BE2C (cell line): ENCODE results near the gene SIGLEC9.

Experiments used
- DNase-seq: peaks from one replicate; pipeline ENCODE4 v3.0.0-alpha.2; 2020
- H3K27me3 ChIP-seq: fragments of 250-450 bp; sonication (Bioruptor Pico); 2 replicates; pipeline ENCODE4 v1.5.1; 2020; ENCODE audit warnings: mild to moderate bottlenecking
- H3K36me3 ChIP-seq: fragments of 250-450 bp; sonication (Bioruptor Pico); 2 replicates; pipeline ENCODE4 v1.5.1; 2020; ENCODE audit warnings: mild to moderate bottlenecking
- H3K4me1 ChIP-seq: fragments of 250-450 bp; sonication (Bioruptor Pico); 2 replicates; pipeline ENCODE4 v1.5.1; 2020
- H3K4me3 ChIP-seq: 2 replicates; pipeline ENCODE4 v1.5.1; 2011; ENCODE audit warnings: low read depth, low read length
- H3K9me3 ChIP-seq: fragments of 250-450 bp; sonication (Bioruptor Pico); 2 replicates; pipeline ENCODE4 v1.5.1; 2020
- TF ChIP-seq, protein P1 (sequence below): IDR thresholded peaks from 2 replicates; pipeline ENCODE4 v1.5.1; 2012; ENCODE audit warnings: mild to moderate bottlenecking, low read depth, low read length

The SIGLEC9 gene

DNA sequence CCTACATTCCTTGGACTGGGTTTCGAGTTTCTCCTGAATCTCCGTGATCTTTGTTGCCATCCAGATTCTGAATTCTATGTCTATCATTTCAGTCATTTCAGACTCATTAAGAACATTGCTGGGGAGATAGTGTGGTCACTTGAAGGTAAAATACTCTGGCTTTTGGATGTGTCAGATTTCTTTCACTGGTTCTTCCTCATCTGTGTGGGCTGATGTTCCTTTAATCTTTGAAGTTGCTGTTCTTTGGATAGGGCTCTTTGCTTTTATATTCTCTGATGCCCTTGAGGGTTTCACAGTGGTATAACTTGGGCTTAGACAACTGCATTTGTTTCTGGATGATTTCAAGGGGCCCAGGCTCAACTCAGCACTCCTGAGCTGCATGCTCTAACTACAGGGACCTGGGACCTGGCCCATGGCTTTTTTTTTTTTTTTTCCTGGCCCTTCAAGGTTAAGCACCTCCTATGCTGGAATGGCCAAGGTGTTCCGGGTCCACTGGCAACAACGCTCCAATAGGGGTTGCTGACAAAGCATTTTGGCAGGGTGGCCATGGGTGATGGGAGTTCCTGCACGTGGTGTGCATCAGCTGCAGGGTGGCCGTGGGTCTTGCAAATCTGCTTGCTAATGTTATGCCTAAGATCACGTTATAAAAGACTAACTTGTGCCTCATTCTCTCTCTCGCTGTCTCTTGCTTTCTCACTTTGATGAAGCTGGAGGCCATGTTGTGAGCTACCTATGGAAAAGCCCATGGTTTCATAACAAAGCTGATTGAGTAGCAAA is 11.5 kb downstream of the SIGLEC9 start:
- peaks cover 33% of the 10 kb centered on the region for H3K27me3 ChIP-seq
- TF ChIP-seq, protein P1, sequence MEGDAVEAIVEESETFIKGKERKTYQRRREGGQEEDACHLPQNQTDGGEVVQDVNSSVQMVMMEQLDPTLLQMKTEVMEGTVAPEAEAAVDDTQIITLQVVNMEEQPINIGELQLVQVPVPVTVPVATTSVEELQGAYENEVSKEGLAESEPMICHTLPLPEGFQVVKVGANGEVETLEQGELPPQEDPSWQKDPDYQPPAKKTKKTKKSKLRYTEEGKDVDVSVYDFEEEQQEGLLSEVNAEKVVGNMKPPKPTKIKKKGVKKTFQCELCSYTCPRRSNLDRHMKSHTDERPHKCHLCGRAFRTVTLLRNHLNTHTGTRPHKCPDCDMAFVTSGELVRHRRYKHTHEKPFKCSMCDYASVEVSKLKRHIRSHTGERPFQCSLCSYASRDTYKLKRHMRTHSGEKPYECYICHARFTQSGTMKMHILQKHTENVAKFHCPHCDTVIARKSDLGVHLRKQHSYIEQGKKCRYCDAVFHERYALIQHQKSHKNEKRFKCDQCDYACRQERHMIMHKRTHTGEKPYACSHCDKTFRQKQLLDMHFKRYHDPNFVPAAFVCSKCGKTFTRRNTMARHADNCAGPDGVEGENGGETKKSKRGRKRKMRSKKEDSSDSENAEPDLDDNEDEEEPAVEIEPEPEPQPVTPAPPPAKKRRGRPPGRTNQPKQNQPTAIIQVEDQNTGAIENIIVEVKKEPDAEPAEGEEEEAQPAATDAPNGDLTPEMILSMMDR = no peak
- H3K4me3 ChIP-seq = no peak overlapping the region
- H3K9me3 ChIP-seq = no peaks in the 10 kb centered on the region
- no peaks in the 10 kb centered on the region for H3K4me1 ChIP-seq
- H3K36me3 ChIP-seq = no peaks in the 10 kb centered on the region
- no peak for DNase-seq

GRCh38 chr19:51136851-51137551 is 12.3 kb downstream of the SIGLEC9 start:
- no peaks in the 10 kb centered on the region for H3K36me3 ChIP-seq
- no peak overlapping the region for H3K4me3 ChIP-seq
- no peaks in the 10 kb centered on the region for H3K9me3 ChIP-seq
- TF ChIP-seq, protein P1 = no peak
- no peaks in the 10 kb centered on the region for H3K4me1 ChIP-seq
- DNase-seq = no peak
- H3K27me3 ChIP-seq = peaks cover 39% of the 10 kb centered on the region

DNA sequence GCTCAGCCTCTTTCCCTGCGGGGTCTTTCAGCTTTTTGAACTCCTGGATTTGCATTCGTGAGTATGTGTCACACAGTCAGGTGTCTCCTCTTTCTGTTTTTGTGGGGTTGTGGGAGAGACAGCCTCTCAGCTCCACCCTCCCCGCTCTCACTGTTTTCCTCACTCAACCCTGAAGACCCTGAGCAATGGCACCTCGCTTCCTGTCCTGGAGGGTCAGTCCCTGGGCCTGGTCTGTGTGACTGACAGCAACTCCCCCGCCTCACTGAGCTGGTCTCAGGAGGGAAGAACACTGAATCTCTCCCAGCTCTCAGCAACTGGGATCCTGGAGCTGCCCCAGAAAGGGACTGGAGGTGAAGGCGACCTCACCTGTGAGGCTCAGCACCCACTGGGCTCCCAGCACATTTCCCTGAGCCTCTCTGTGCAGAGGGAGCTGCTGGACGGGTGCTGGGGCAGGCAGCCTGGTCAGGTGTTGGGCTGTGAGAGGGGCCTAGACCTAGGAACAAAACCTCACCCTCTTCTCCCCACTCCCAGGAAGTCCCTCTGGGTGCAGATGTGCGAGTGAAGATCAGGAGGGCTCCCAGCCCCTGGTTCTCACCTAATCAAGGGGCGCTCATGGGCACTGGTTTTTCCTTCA is 13.2 kb downstream of the SIGLEC9 start:
- no peaks in the 10 kb centered on the region for H3K4me1 ChIP-seq
- H3K9me3 ChIP-seq = no peaks in the 10 kb centered on the region
- peaks cover 38% of the 10 kb centered on the region for H3K27me3 ChIP-seq
- DNase-seq = no peak
- H3K4me3 ChIP-seq = no peak overlapping the region
- no peaks in the 10 kb centered on the region for H3K36me3 ChIP-seq
- TF ChIP-seq, protein P1 = no peak

GRCh38 chr19:51138549-51138979 is 13.9 kb downstream of the SIGLEC9 start:
- peaks cover 41% of the 10 kb centered on the region for H3K27me3 ChIP-seq
- H3K4me1 ChIP-seq = no peaks in the 10 kb centered on the region
- DNase-seq = no peak
- TF ChIP-seq, protein P1 = no peak
- H3K4me3 ChIP-seq = no peak overlapping the region
- H3K9me3 ChIP-seq = no peaks in the 10 kb centered on the region
- H3K36me3 ChIP-seq = no peaks in the 10 kb centered on the region

DNA sequence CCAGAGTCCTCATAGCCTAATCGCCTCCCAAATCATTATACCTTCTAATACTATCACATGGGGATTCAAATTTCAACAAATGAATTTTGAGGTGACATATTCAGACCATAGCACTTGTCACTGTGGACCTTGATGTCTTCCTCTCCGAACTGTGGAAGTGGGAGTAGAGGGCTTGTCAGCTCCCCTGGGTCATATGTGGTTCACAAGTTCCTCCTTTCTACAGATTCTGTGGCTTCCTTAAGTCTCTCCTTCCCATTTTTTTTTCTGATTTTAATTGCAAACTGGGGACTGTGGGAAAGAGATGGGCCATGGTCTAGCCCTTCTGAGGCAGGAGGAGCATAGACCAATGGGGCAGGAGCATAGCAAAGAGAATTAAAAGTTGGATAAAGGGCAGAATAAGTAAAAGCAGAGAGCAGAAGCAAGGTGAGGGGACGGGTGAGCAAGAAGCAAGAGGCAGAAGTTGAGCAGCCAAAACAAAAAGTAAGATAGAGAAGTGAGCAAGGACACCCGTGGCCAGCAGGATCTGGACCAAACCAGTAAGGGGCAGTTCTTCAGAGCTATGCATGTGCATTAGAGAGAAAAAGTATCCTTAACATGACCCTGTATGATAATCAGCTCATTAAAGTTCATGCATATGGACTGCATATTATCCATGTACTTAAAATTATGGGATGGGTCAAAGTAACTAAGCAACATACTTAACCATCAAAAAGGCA is 14.8 kb downstream of the SIGLEC9 start:
- TF ChIP-seq, protein P1 = no peak
- Histone ChIP-seq H3K36me3 (no peaks in the 10 kb centered on the region), H3K4me1 (no peaks in the 10 kb centered on the region), H3K27me3 (peaks cover 46% of the 10 kb centered on the region), H3K4me3 (no peak overlapping the region), H3K9me3 (no peaks in the 10 kb centered on the region)
- DNase-seq = no peak
